B cell (primary cell): ENCODE measurements around the gene DBF4B. TPM values are rescaled to one million over a fixed set of nuclear protein-coding genes. Genes with fewer than 3 reads are reported as not detected.

Experiments
- ATAC-seq: fragments of 200-7000 bp; cut with Tn5 transposase; one replicate; pipeline ENCODE4 v1.10.0; 2021; ENCODE audit warnings: low read depth, mild to moderate bottlenecking, moderate number of reproducible peaks, moderate library complexity
- CTCF ChIA-PET: fragments of 350-600 bp; sonication (Branson Sonifier 250); formaldehyde crosslinking; loops from one replicate; lab custom pipeline; 2021; ENCODE audit warnings: antibody characterized with exemption, inconsistent platforms; lab: Charles Lee
- POLR2A ChIA-PET: fragments of 350-600 bp; sonication (Branson Sonifier 250); formaldehyde crosslinking; loops from one replicate; lab custom pipeline; 2021; ENCODE audit warnings: antibody characterized with exemption; lab: Charles Lee
- DNase-seq: peaks from one replicate; pipeline ENCODE4 v3.0.0; 2013
- H2AFZ ChIP-seq: 2 replicates; pipeline ENCODE4 v1.6.1; 2012; ENCODE audit warnings: mild to moderate bottlenecking, low read depth, low read length; ENCODE audit not compliant: insufficient read depth, poor library complexity, severe bottlenecking
- H3K27ac ChIP-seq, 2 donors: 1 replicate in 1 of 2; 2 replicates in 1 of 2; pipeline ENCODE4 v1.5.1; 2012 to 2013; ENCODE audit warnings: low read length in 2 of 2, mild to moderate bottlenecking in 2 of 2, moderate library complexity in 1 of 2
- H3K27me3 ChIP-seq, 4 experiments: fragments of 200-600 bp in 1 of 4; sonication (generic) in 1 of 4; replicated peaks in 1 of 4; 1 replicate in 2 of 4; 2 replicates in 2 of 4; pipeline versions ENCODE4 v1.6.1 to v1.7.0; 2013 to 2016; ENCODE audit warnings: low read length in 3 of 4, mild to moderate bottlenecking in 2 of 4, mixed read lengths in 1 of 4, moderate library complexity in 1 of 4; ENCODE audit not compliant: insufficient read depth in 4 of 4, control insufficient read depth in 3 of 4; ENCODE audit errors: control extremely low read depth in 1 of 4
- H3K36me3 ChIP-seq, 2 experiments: replicated peaks in 1 of 2; 1 replicate in 1 of 2; 2 replicates in 1 of 2; pipeline versions ENCODE4 v1.6.1 to v1.7.1; 2013; ENCODE audit warnings: low read length in 1 of 2; ENCODE audit not compliant: insufficient read depth in 2 of 2, control insufficient read depth in 1 of 2; ENCODE audit errors: control extremely low read depth in 1 of 2, extremely low read depth in 1 of 2
- H3K4me1 ChIP-seq, 2 donors: fragments of 200-600 bp in 1 of 2; sonication (generic) in 1 of 2; 1 replicate in 1 of 2; 2 replicates in 1 of 2; pipeline versions ENCODE4 v1.5.1 to v1.6.1; 2013 to 2017; ENCODE audit warnings: low read length in 2 of 2; ENCODE audit not compliant: control insufficient read depth in 2 of 2, insufficient read depth in 2 of 2
- H3K4me2 ChIP-seq: replicated peaks from 2 replicates; pipeline ENCODE3; 2012; ENCODE audit warnings: mild to moderate bottlenecking, low read depth, low read length; ENCODE audit not compliant: poor library complexity, severe bottlenecking
- H3K4me3 ChIP-seq, 5 experiments: fragments of 200-600 bp in 1 of 5; sonication (generic) in 1 of 5; 1 replicate in 3 of 5; 2 replicates in 2 of 5; pipeline versions ENCODE4 v1.5.1 to v1.7.0; 2011 to 2016; ENCODE audit warnings: low read length in 4 of 5, mild to moderate bottlenecking in 4 of 5, low read depth in 2 of 5, control low read depth in 1 of 5, moderate library complexity in 1 of 5; ENCODE audit not compliant: insufficient read depth in 1 of 5; ENCODE audit errors: control extremely low read depth in 1 of 5, extremely low read depth in 1 of 5
- H3K79me2 ChIP-seq: fragments of 200-600 bp; sonication (generic); one replicate; pipeline ENCODE4 v1.6.0; 2016; ENCODE audit warnings: low read length; ENCODE audit not compliant: control insufficient read depth, insufficient read depth
- H3K9ac ChIP-seq: fragments of 200-600 bp; sonication (generic); 2 replicates; pipeline ENCODE4 v1.6.1; 2017; ENCODE audit warnings: mild to moderate bottlenecking, low read length, moderate library complexity
- H3K9me3 ChIP-seq, 3 donors: one replicate each; pipeline versions ENCODE4 v1.6.1 to v1.7.1; 2013; ENCODE audit warnings: low read length in 2 of 3; ENCODE audit not compliant: control insufficient read depth in 2 of 3, insufficient read depth in 1 of 3; ENCODE audit errors: control extremely low read depth in 1 of 3
- H4K20me1 ChIP-seq: 2 replicates; pipeline ENCODE4 v1.6.0; 2012; ENCODE audit warnings: mild to moderate bottlenecking, low read length; ENCODE audit not compliant: insufficient read depth, control insufficient read depth, poor library complexity, severe bottlenecking
- H3K27ac Mint-ChIP-seq: one replicate; pipeline ENCODE4 v1.8.0; 2021; ENCODE audit warnings: mixed read lengths
- H3K27me3 Mint-ChIP-seq: one replicate; pipeline ENCODE4 v1.8.0; 2021; ENCODE audit warnings: mixed read lengths
- H3K4me1 Mint-ChIP-seq: one replicate; pipeline ENCODE4 v1.8.0; 2021; ENCODE audit warnings: mixed read lengths
- H3K4me3 Mint-ChIP-seq: one replicate; pipeline ENCODE4 v1.8.0; 2021; ENCODE audit warnings: mixed read lengths
- H3K9me3 Mint-ChIP-seq: one replicate; pipeline ENCODE4 v1.8.0; 2022; ENCODE audit warnings: mixed read lengths; ENCODE audit not compliant: insufficient read depth
- CTCF ChIP-seq: fragments of 200-600 bp; IDR thresholded peaks from one replicate; pipeline ENCODE4 v1.8.0; 2022; ENCODE audit warnings: antibody characterized with exemption, mild to moderate bottlenecking
- EZH2 ChIP-seq: IDR thresholded peaks from 2 replicates; pipeline ENCODE4 v1.6.1; 2012; ENCODE audit warnings: borderline replicate concordance, low read depth, mild to moderate bottlenecking, moderate library complexity, low read length; ENCODE audit not compliant: insufficient read depth, poor library complexity, severe bottlenecking
- WGBS: methylation state at CpG from one replicate; pipeline ENCODE4 v1.1.5; 2013; ENCODE audit warnings: missing lambda C conversion rate; ENCODE audit not compliant: insufficient coverage; 5-methylcytosine and 5-hydroxymethylcytosine counted together
- intact Hi-C: fragments of 100-400 bp; cut with micrococcal nuclease; formaldehyde crosslinking; loops from one replicate; pipeline ENCODE4 v1.10.0; 2022
- polyA plus RNA-seq: library from polyadenylated mRNA; depleted of rRNA; stranded (reverse); fragments of >200 nt; gene quantifications from 2 replicates; pipeline ENCODE4 v1.2.3, GENCODE V29; 2012
- small RNA-seq: library from RNA; depleted of rRNA; stranded (forward); fragments of <200 nt; gene quantifications from one replicate; pipeline ENCODE3, GENCODE V24; 2012; ENCODE audit warnings: low replicate concordance, low read depth; ENCODE audit not compliant: insufficient read length
- total RNA-seq, 2 donors: library from RNA; stranded (reverse); fragments of 120-200 nt in 1 of 2; gene quantifications; 1 replicate in 1 of 2; 2 replicates in 1 of 2; pipeline versions ENCODE4 v1.2.3 to v1.2.4, GENCODE V29; 2013 to 2022

Gene DBF4B
- total and polyA plus RNA-seq, 2 donors (not counting 1 experiment from before 2014, with no cell fraction given): 10.9 to 15.9 TPM

GRCh38 chr17:44798356-44798755 lies 89.9 kb downstream of the DBF4B start:
- DNase-seq (no peak), ATAC-seq (no peak)
- no peak overlapping the region for H3K9ac ChIP-seq
- H4K20me1 ChIP-seq: no peaks in the 10 kb centered on the region
- Mint-ChIP-seq H3K4me1 (no peaks in the 10 kb centered on the region), H3K4me3 (no peak overlapping the region), H3K27me3 (no peaks in the 10 kb centered on the region), H3K9me3 (no peaks in the 10 kb centered on the region), H3K27ac (no peak overlapping the region)
- H3K4me3 ChIP-seq: no peak overlapping the region
- no peak overlapping the region for H3K4me2 ChIP-seq
- H2AFZ ChIP-seq: no peak overlapping the region
- no peaks in the 10 kb centered on the region for H3K36me3 ChIP-seq
- POLR2A ChIA-PET: no interaction called here
- no CpG with 5 or more reads among the region's 2 CpGs for WGBS
- no peak overlapping the region for H3K27ac ChIP-seq
- H3K4me1 ChIP-seq: no peaks in the 10 kb centered on the region
- TF ChIP-seq CTCF (no peak), EZH2 (no peak)
- no peaks in the 10 kb centered on the region for H3K27me3 ChIP-seq
- H3K79me2 ChIP-seq: no peaks in the 10 kb centered on the region
- CTCF ChIA-PET: interaction anchor here (1.8 kb wide), 1 partner anchor 19 kb away, joined by 6 read pairs; no protein-coding TSS in a partner anchor
- intact Hi-C loops: no loop called here
- no peaks in the 10 kb centered on the region for H3K9me3 ChIP-seq

Small RNA genes lying within 50 kb of the gene (small RNA-seq; reads per million reads assigned to genes)
- gene RN7SL819P: not detected

Other genes with a start within 250 kb of the DBF4B start
- 83.4 and 105 TPM in 2 replicates for gene GPATCH8, start 205.3 kb upstream of the DBF4B start, total RNA-seq
- gene GPATCH8, start 205.3 kb upstream of the DBF4B start, polyA plus RNA-seq: 26.3 and 28.3 TPM in 2 replicates
- 2.3 and 2.5 TPM in 2 replicates for gene FZD2, start 151.2 kb upstream of the DBF4B start, total RNA-seq
- gene FZD2, start 151.2 kb upstream of the DBF4B start, polyA plus RNA-seq: 1.1 and 1.6 TPM in 2 replicates
- 0.12 and 0.29 TPM in 2 replicates for gene MEIOC, start 52.2 kb upstream of the DBF4B start, total RNA-seq
- gene MEIOC, start 52.2 kb upstream of the DBF4B start, polyA plus RNA-seq: 0.10 TPM in 1 of 2 replicates, not detected in the other
- 21.9 and 22.7 TPM in 2 replicates for gene CCDC43, start 18.9 kb upstream of the DBF4B start, total RNA-seq
- gene CCDC43, start 18.9 kb upstream of the DBF4B start, polyA plus RNA-seq: 3.3 and 5.9 TPM in 2 replicates
- gene ADAM11, start 50.3 kb downstream of the DBF4B start, total RNA-seq: 0.34 and 0.39 TPM in 2 replicates
- 0.62 and 1.00 TPM in 2 replicates for gene ADAM11, start 50.3 kb downstream of the DBF4B start, polyA plus RNA-seq
- gene GJC1, start 121.6 kb downstream of the DBF4B start, total RNA-seq: not detected in 2 replicates
- not detected in 2 replicates for gene GJC1, start 121.6 kb downstream of the DBF4B start, polyA plus RNA-seq
- not detected in 2 replicates for gene HIGD1B, start 139.2 kb downstream of the DBF4B start, total RNA-seq
- gene HIGD1B, start 139.2 kb downstream of the DBF4B start, polyA plus RNA-seq: not detected in 2 replicates
- gene EFTUD2, start 190.8 kb downstream of the DBF4B start, total RNA-seq: 133 and 137 TPM in 2 replicates
- gene EFTUD2, start 190.8 kb downstream of the DBF4B start, polyA plus RNA-seq: 43.2 and 64.4 TPM in 2 replicates
- not detected in 2 replicates for gene GFAP, start 206.8 kb downstream of the DBF4B start, total RNA-seq
- not detected in 2 replicates for gene GFAP, start 206.8 kb downstream of the DBF4B start, polyA plus RNA-seq
- gene KIF18B, start 239.1 kb downstream of the DBF4B start, total RNA-seq: 0.44 TPM in 1 of 2 replicates, not detected in the other
- gene KIF18B, start 239.1 kb downstream of the DBF4B start, polyA plus RNA-seq: 0.36 and 0.48 TPM in 2 replicates